Measurements from ENCODE around the gene TTC13.

Gene TTC13

DNA sequence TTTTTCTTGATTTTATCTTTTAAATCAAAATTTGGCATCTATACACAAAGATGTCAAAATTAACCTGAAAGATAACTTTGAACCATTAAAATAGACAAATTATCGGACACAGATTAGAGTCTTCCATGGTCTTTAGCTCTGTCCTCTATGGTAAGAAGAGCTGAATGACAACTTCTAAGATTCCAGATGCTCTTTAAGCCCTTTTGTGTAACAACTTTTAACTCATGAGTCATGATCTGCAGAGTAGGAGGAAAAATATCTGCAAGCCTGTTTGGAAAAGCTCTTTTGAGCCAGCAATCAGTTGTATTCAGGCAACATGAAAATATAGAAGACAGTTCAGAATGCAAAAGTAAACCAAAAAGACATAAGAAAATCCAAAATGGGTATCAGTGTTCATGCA lies 37.8 kb downstream of the TTC13 start:
- peak; percentile 34 for DNase-seq

- DNase-seq: no peak
These were observed 38.7 kb downstream of the TTC13 start for GRCh38 chr1:230939806-230940489.

DNA sequence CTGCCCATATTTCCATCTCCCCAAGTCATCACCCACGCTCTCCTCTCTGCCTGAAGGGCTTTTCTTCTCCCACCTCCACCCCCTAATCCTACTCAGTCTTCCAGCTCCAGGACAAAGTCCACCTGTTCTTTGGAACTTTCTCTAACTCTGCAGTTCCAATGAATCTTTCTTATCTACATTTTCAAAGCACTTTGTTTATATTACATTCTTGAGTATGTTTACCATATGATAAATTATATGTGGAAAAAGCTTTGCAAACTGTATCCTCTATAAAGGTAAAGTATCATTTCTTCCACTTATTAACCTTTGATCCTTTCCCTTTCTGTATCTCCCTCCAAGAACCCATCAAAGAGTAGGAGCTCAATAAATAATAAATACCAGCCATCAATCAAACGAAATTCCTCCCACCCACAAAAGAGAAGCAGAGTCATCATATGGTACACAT lies 39.7 kb downstream of the TTC13 start:
- DNase-seq: no peak

DNA sequence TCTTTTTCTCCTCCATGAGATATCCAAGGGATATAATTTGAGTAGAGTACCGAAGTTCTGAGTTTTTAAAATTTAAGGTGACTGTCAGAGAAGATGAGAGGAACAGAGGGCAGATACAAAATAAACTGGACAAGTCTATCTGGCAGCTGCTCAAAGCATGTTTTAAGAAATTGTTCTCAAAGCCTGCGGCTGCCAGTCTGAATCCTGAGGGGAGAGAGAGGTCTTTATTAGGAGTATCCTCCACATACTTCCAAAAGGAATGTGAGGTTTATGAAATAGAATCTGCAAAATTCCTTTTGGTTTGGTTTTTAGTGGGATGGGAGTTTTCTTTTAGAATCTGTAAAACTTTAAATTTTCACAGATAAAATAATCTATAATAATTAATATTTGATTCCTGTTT lies 41.3 kb downstream of the TTC13 start:
- DNase-seq: peak; percentile 43

- DNase-seq: no peak
These were observed 42.2 kb downstream of the TTC13 start for GRCh38 chr1:230936475-230936874.

DNA sequence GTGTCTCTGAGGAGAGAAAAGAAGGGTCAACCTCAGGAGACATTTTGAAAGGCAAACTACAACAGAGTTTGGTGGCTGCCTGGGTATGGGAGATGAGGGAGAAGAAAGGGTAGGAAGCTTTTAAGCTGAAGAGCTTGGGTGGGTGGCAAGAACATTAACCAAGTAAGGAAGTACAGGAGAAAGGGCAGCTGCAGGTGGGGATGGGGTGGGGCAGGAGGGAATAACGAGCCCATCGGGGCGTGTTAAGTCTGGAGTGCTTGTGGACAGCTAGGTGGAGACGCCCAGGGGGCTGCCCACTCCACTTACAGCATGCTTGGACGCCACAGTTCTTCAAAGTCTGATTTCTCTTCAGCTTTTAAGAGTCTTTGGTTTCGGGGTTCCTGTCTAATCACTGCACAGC lies 42.8 kb downstream of the TTC13 start:
- DNase-seq: no peak

- DNase-seq: no peak
These were observed 47.7 kb downstream of the TTC13 start for GRCh38 chr1:230930986-230931385.

- DNase-seq: no peak
These were observed 52.5 kb downstream of the TTC13 start for GRCh38 chr1:230926182-230926581.

GRCh38 chr1:230925608-230926007 lies 53.1 kb downstream of the TTC13 start:
- no peak for DNase-seq

DNA sequence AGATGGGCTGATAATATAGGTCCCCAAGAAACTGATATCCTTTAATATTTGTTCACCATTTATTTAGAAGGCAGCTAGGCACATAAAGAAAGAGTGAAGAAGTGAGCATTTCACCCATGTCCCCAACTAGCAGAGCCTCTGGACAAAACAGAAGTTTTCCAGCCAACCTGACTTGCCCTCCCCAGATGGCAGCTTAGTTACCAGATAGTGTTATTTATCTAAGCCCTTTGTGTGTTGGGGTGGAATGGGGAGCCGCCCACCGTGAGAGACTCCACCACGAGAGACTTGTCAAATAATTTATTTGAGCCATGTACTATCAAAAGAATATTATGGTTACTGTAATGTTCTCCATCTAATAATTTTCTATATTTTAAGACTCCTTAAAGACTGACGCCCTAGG lies 55.5 kb downstream of the TTC13 start:
- DNase-seq: no peak

GRCh38 chr1:230922620-230923019 lies 56.0 kb downstream of the TTC13 start:
- peak; percentile 3 for DNase-seq

DNA sequence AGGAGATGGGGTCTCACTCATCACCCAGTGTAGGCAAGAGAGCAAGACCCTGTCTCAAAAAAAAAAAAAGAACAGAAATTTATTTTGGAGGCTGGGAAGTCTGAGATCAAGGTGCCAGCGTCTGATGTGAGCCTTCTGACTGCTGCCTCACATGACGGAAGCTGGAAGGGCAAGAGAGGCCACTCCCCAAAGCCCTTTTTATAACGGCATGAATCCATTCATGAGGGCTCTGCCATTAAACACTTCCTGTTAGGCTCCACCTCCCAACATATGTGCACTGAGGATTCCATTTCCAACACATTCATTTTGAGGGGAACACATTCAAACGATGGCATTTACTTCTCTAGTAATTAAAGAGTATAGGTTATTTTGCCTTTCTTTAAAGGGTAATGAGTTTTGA lies 59.5 kb downstream of the TTC13 start:
- peak; percentile 5 for DNase-seq

GRCh38 chr1:230917284-230918135 lies 61.2 kb downstream of the TTC13 start:
- peak; percentile 66 for DNase-seq

GRCh38 chr1:230916587-230917283 lies 61.9 kb downstream of the TTC13 start:
- DNase-seq: no peak

GRCh38 chr1:230915078-230915477 lies 63.6 kb downstream of the TTC13 start:
- peak; percentile 3 for DNase-seq

GRCh38 chr1:230913496-230913895 lies 65.2 kb downstream of the TTC13 start:
- DNase-seq: peak; percentile 48

GRCh38 chr1:230910755-230911117 lies 67.9 kb downstream of the TTC13 start:
- DNase-seq: peak; percentile 31

DNA sequence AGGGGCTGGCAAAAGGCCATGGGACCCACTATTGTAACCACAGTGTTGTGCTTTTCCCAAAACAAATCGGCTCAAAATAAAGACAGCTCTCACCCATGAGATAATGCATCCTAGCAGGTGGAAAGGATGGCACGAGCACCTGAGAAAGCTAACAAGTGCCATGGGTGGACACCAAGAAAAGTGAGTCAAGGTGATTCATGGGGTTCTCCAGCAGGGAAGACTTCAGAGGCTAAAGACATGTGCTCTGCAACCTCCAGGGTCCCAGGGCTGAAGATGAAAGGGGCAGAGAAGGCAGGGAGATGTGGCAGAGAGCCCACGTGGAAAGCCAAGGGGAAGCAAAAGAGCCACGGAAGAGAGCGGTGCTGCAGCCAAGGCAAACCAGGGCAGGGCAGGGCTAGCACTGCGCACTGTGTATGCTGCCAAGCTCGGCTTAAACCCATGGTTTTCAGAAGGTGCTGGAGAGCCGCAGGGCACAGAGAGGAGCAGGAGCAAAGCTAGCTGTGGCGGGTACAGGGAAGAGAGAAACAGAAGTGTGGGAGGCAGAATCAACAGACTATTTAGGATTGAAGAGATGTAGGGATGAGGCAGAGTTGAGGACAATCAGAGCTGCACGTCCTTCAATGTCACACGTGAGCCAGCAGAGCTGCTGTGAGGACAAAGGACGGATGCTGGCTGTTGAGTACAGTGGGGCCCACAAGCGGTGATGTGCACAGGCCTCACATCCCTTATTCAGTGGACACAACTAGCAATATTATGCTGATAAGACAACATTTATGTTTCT lies 68.5 kb downstream of the TTC13 start:
- DNase-seq: no peak

DNA sequence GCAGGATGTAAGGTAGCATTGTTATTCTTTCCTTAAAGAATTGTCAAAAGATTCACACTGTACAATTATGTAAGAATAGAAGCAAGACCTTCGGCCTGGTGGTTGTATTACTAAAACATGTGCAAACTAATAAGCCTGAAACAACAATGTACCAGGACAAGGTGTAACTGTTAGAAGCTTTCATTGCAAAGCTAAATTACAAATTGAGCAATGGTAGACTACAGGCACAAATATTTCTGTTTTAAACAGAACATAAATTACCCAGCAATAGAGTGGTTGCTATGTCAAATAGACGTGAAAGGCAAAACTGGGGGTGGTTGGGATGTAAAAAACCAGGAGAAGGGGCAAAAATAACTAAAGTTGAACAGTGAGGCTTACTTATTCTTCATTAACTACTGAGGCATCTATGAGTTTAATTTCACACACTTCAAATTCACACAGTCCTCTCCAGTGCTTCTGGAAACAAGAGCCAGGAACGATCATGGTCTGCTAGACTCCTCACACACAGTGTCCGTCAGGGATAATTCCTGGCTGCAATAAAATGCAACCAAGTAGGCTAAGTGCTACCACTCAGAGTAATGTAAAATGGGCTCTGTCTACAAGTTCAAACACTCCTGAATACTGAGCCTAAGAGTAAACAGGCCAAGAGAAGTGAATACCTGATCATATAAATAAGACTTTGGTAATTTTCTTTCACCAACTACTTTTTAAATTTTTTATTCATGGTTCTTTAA lies 71.0 kb downstream of the TTC13 start:
- no peak for DNase-seq

GRCh38 chr1:230906226-230906625 lies 72.4 kb downstream of the TTC13 start:
- DNase-seq: no peak

GRCh38 chr1:230905733-230906132 lies 72.9 kb downstream of the TTC13 start:
- DNase-seq: no peak

- DNase-seq: no peak
These were observed 76.2 kb downstream of the TTC13 start for GRCh38 chr1:230902349-230902923.
